Progenitor cell of endocrine pancreas (in vitro differentiated cells): ENCODE measurements around the gene FGFR2. TPM values are rescaled to one million over a fixed set of nuclear protein-coding genes. Genes with fewer than 3 reads are reported as not detected.

ENCODE experiments used
- DNase-seq: peaks from one replicate; pipeline ENCODE4 v3.0.0; 2021; ENCODE audit warnings: low spot score; ENCODE audit not compliant: unreplicated experiment
- H3K27ac Mint-ChIP-seq: 2 replicates; pipeline ENCODE4 v1.8.0; 2021; ENCODE audit warnings: mild to moderate bottlenecking, moderate library complexity, mixed read lengths
- H3K27me3 Mint-ChIP-seq: 2 replicates; pipeline ENCODE4 v1.8.0; 2021; ENCODE audit warnings: mixed read lengths
- H3K36me3 Mint-ChIP-seq: 2 replicates; pipeline ENCODE4 v1.8.0; 2022; ENCODE audit warnings: mixed read lengths; ENCODE audit not compliant: insufficient read depth
- H3K4me1 Mint-ChIP-seq: 2 replicates; pipeline ENCODE4 v1.8.0; 2021; ENCODE audit warnings: low read depth, mixed read lengths
- H3K4me3 Mint-ChIP-seq: 2 replicates; pipeline ENCODE4 v1.8.0; 2021; ENCODE audit warnings: low read depth, mild to moderate bottlenecking, moderate library complexity, mixed read lengths
- H3K9me3 Mint-ChIP-seq: 2 replicates; pipeline ENCODE4 v1.8.0; 2021; ENCODE audit warnings: low read depth, mixed read lengths
- CTCF ChIP-seq: fragments of 200-600 bp; sonication (generic); IDR thresholded peaks from one replicate; pipeline ENCODE4 v1.5.0; 2021; ENCODE audit warnings: antibody characterized with exemption, mild to moderate bottlenecking; ENCODE audit not compliant: unreplicated experiment
- total RNA-seq: library from RNA; stranded (reverse); gene quantifications from 2 replicates; pipeline ENCODE4 v1.2.1, GENCODE V29; 2021

Gene FGFR2
- total RNA-seq, 1 donor from 2014 or later: 146 TPM

- no peak for TF ChIP-seq CTCF
- no peaks in the 10 kb centered on the region for H3K27me3 Mint-ChIP-seq
- no peaks in the 10 kb centered on the region for H3K9me3 Mint-ChIP-seq
- H3K4me1 Mint-ChIP-seq: peaks cover 45% of the 10 kb centered on the region
- no peaks in the 10 kb centered on the region for H3K36me3 Mint-ChIP-seq
- H3K4me3 Mint-ChIP-seq: no peak overlapping the region
- no peak for DNase-seq
- peak overlapping the region; percentile 94 for H3K27ac Mint-ChIP-seq
Observed at GRCh38 chr10:121436281-121436629, 162.0 kb downstream of the FGFR2 start.

DNA sequence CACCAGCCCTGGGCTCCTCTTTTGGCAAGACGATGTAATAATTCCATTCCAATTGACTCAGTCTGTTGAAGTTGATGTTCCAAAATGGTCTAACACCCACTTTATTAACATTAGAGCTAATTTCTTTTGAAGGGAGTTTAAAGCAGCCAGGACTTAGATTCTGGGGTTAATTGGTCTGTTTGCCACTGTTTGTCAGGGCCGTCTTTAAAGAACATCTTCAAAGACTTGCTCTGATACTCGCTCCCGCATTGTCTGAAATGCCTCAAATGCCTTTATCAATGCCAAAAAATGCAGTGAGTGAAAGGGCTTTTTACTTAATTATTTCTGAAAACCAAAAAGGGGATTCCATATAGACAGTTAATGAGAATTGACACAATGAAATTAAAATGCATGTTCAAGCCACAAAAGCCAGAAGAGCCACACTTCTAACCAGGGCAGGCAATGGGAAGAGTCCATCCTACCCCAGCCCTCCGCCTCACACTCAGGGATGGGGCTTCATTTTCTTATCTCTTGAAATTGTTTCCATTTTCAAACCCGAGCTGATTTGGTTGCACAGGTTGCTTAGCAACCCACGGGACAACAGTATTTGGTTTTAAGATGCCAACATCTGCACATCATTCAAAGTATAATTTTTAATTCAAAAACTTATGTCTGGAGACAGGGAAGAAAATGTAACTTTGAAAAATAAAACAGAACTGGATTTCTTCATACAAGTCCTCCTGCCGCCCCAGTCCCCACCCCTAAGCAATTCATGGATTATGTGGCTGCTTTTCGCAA, 163.0 kb downstream of the FGFR2 start:
- peak overlapping the region; percentile 95 for H3K27ac Mint-ChIP-seq
- peaks cover 46% of the 10 kb centered on the region for H3K4me1 Mint-ChIP-seq

GRCh38 chr10:121433965-121434364, 164.3 kb downstream of the FGFR2 start:
- H3K9me3 Mint-ChIP-seq: peaks cover 4% of the 10 kb centered on the region
- H3K36me3 Mint-ChIP-seq: no peaks in the 10 kb centered on the region
- no peak for TF ChIP-seq CTCF
- no peak for DNase-seq
- H3K4me3 Mint-ChIP-seq: no peak overlapping the region
- no peaks in the 10 kb centered on the region for H3K27me3 Mint-ChIP-seq
- peak overlapping the region; percentile 95 for H3K27ac Mint-ChIP-seq
- H3K4me1 Mint-ChIP-seq: peaks cover 49% of the 10 kb centered on the region

More for the DNA sequence above, 163.0 kb downstream of the FGFR2 start:
- no peaks in the 10 kb centered on the region for H3K36me3 Mint-ChIP-seq
- no peaks in the 10 kb centered on the region for H3K27me3 Mint-ChIP-seq
- no peak overlapping the region for H3K4me3 Mint-ChIP-seq
- no peak for DNase-seq
- peaks cover 4% of the 10 kb centered on the region for H3K9me3 Mint-ChIP-seq
- TF ChIP-seq CTCF: no peak

DNA sequence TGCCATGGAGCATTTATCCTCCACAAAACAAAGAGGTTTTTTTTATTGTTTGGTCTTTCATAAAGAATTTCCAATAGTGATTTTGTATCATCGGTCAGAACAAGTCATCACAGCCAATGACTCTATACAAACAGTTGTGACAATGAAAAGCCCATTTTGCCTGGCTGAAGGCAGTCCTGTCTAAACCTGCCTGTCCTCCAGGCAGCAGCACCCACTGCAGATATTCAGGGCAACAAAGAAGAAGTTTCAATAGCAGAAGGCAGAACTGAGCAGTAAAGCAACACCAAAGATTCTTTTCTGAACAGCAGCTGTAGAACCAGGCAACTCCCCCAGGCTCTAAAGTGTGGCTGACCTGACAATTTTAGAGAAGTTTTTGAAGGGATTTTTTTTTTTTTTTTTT, 169.4 kb downstream of the FGFR2 start:
- no peak for DNase-seq
- no peak for TF ChIP-seq CTCF
- Mint-ChIP-seq H3K4me3 (no peak overlapping the region), H3K36me3 (no peaks in the 10 kb centered on the region), H3K9me3 (peaks cover 4% of the 10 kb centered on the region), H3K4me1 (peaks cover 15% of the 10 kb centered on the region), H3K27ac (no peak overlapping the region), H3K27me3 (no peaks in the 10 kb centered on the region)
